ENCODE data around the gene FTH1.

DNA sequence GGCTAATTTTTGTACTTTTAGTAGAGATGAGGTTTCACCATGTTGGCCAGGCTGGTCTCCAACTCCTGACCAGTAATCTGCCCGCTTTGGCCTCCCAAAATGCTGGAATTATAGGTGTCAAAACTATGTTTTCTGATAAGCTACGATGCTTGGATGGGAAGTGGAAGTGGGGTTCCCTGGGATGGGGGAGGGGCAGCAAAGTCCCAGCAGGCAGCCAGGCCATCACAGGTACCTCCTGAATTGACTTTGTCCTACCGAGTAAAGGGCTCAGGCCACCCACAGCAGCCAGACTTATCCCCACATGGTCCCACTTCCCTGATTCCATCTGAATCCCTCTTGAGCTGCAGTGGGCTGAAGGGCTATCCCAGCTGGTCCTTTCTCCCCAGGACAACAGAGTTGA is 6.9 kb downstream of the FTH1 start:
- TF ChIP-seq, protein P1, sequence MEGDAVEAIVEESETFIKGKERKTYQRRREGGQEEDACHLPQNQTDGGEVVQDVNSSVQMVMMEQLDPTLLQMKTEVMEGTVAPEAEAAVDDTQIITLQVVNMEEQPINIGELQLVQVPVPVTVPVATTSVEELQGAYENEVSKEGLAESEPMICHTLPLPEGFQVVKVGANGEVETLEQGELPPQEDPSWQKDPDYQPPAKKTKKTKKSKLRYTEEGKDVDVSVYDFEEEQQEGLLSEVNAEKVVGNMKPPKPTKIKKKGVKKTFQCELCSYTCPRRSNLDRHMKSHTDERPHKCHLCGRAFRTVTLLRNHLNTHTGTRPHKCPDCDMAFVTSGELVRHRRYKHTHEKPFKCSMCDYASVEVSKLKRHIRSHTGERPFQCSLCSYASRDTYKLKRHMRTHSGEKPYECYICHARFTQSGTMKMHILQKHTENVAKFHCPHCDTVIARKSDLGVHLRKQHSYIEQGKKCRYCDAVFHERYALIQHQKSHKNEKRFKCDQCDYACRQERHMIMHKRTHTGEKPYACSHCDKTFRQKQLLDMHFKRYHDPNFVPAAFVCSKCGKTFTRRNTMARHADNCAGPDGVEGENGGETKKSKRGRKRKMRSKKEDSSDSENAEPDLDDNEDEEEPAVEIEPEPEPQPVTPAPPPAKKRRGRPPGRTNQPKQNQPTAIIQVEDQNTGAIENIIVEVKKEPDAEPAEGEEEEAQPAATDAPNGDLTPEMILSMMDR (IDR thresholded peaks at IDR 0.05; ENCODE audit: poor library complexity, severe bottlenecking): no peak
- TF ChIP-seq EZH2 (IDR thresholded peaks at IDR 0.05; ENCODE audit: borderline replicate concordance, insufficient read depth, low read length, poor library complexity, severe bottlenecking): no peak
- TF ChIP-seq TAF1 (IDR thresholded peaks at IDR 0.05; ENCODE audit: low read depth): no peak
- no peak for TF ChIP-seq POLR2AphosphoS5 (IDR thresholded peaks at IDR 0.05)
- no peak for TF ChIP-seq EP300 (conservative IDR thresholded peaks at IDR 0.05; ENCODE audit: poor library complexity, severe bottlenecking)
- no peak for TF ChIP-seq SMC3 (conservative IDR thresholded peaks at IDR 0.05; ENCODE audit: poor library complexity)
